Measurements from ENCODE around the gene SNRPA1.

DNA sequence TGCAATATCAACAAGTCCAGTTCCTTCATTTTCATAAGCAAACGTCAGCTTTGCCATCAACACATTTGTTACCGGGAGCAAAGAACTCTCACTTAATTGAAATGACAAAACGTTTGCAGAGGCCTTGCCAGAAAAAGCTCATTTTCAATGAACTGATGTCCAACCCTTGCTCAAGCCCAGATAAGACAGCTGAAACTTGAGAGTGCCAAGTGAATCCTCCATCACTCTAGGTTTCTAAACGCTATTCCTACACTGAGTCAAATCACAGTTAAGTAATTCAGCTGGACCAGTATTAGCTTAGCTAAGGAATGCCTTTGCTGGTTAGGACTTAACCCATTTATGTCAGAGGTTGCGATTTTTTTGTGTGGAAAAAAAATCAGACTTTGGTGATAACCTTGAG lies 54.7 kb downstream of the SNRPA1 start:
- no peak for TF ChIP-seq EZH2 (IDR thresholded peaks at IDR 0.05; ENCODE audit: borderline replicate concordance, low read depth, low read length, severe bottlenecking)
- TF ChIP-seq CTCF (IDR thresholded peaks at IDR 0.05; ENCODE audit: extremely low read depth in 1 of 2, insufficient read depth in 1 of 2, low read depth in 1 of 2, low read length in 2 of 2): no peak
- TF ChIP-seq POLR2A (IDR thresholded peaks at IDR 0.05; ENCODE audit: low read depth, low read length): no peak

All from endothelial cell of umbilical vein (primary cell).